MG63 (cell line): ENCODE data around the gene LCMT1. TPM values are rescaled to one million over a fixed set of nuclear protein-coding genes. Genes with fewer than 3 reads are reported as not detected.

Source experiments
- DNase-seq: peaks from one replicate; pipeline ENCODE4 v3.0.0-alpha.2; 2020
- H3K27me3 ChIP-seq: fragments of 250-450 bp; sonication (Bioruptor Pico); 2 replicates; pipeline ENCODE4 v1.5.1; 2020; ENCODE audit warnings: mild to moderate bottlenecking, moderate library complexity
- H3K36me3 ChIP-seq: fragments of 250-450 bp; sonication (Bioruptor Pico); 2 replicates; pipeline ENCODE4 v1.5.1; 2020; ENCODE audit warnings: mild to moderate bottlenecking, moderate library complexity
- H3K4me3 ChIP-seq: fragments of 250-450 bp; sonication (Bioruptor Pico); 2 replicates; pipeline ENCODE4 v1.5.1; 2020; ENCODE audit warnings: mild to moderate bottlenecking, moderate library complexity
- H3K9me3 ChIP-seq: fragments of 250-450 bp; sonication (Bioruptor Pico); 2 replicates; pipeline ENCODE4 v1.5.1; 2020; ENCODE audit warnings: mild to moderate bottlenecking, moderate library complexity
- total RNA-seq: library from RNA; depleted of rRNA; stranded (reverse); fragments of >200 nt; shearing (Covaris generic); gene quantifications from 2 replicates; pipeline ENCODE4 v1.2.3, GENCODE V29; 2014; ENCODE audit warnings: low replicate concordance

LCMT1 gene
- total RNA-seq, 1 experiment from 2014 or later: 64.8 TPM

- H3K9me3 ChIP-seq: no peaks in the 10 kb centered on the region
- H3K36me3 ChIP-seq: no peaks in the 10 kb centered on the region
- H3K27me3 ChIP-seq: no peaks in the 10 kb centered on the region
- no peak overlapping the region for H3K4me3 ChIP-seq
- DNase-seq: no peak
Measured at GRCh38 chr16:25087761-25088160, 23.8 kb upstream of the LCMT1 start.

GRCh38 chr16:25089351-25089750 lies 22.2 kb upstream of the LCMT1 start:
- Histone ChIP-seq H3K4me3 (no peak overlapping the region), H3K9me3 (no peaks in the 10 kb centered on the region), H3K36me3 (no peaks in the 10 kb centered on the region), H3K27me3 (no peaks in the 10 kb centered on the region)
- DNase-seq: no peak

- Histone ChIP-seq H3K27me3 (peaks cover 15% of the 10 kb centered on the region), H3K36me3 (no peaks in the 10 kb centered on the region)
Measured at GRCh38 chr16:25092441-25092840, 19.1 kb upstream of the LCMT1 start.

GRCh38 chr16:25093208-25094061 lies 18.1 kb upstream of the LCMT1 start:
- Histone ChIP-seq H3K9me3 (no peaks in the 10 kb centered on the region), H3K27me3 (peaks cover 15% of the 10 kb centered on the region), H3K36me3 (no peaks in the 10 kb centered on the region), H3K4me3 (no peak overlapping the region)
- DNase-seq: no peak

More at GRCh38 chr16:25092441-25092840, 19.1 kb upstream of the LCMT1 start:
- no peak for DNase-seq
- H3K9me3 ChIP-seq: no peaks in the 10 kb centered on the region
- H3K4me3 ChIP-seq: no peak overlapping the region

- H3K4me3 ChIP-seq: no peak overlapping the region
- no peak for DNase-seq
- no peaks in the 10 kb centered on the region for H3K36me3 ChIP-seq
- H3K27me3 ChIP-seq: peaks cover 15% of the 10 kb centered on the region
- no peaks in the 10 kb centered on the region for H3K9me3 ChIP-seq
Measured at GRCh38 chr16:25094596-25094995, 16.9 kb upstream of the LCMT1 start.

GRCh38 chr16:25095636-25096035 lies 15.9 kb upstream of the LCMT1 start:
- DNase-seq: no peak
- Histone ChIP-seq H3K4me3 (no peak overlapping the region), H3K36me3 (no peaks in the 10 kb centered on the region), H3K27me3 (peaks cover 15% of the 10 kb centered on the region), H3K9me3 (no peaks in the 10 kb centered on the region)

GRCh38 chr16:25097276-25097975 lies 14.1 kb upstream of the LCMT1 start:
- H3K27me3 ChIP-seq: peaks cover 15% of the 10 kb centered on the region
- H3K9me3 ChIP-seq: no peaks in the 10 kb centered on the region
- H3K4me3 ChIP-seq: no peak overlapping the region
- no peaks in the 10 kb centered on the region for H3K36me3 ChIP-seq
- no peak for DNase-seq

GRCh38 chr16:25100511-25100910 lies 11.0 kb upstream of the LCMT1 start:
- Histone ChIP-seq H3K36me3 (no peaks in the 10 kb centered on the region), H3K9me3 (no peaks in the 10 kb centered on the region), H3K27me3 (peaks cover 10% of the 10 kb centered on the region), H3K4me3 (no peak overlapping the region)
- DNase-seq: no peak

- DNase-seq: peak; percentile 96
- Histone ChIP-seq H3K9me3 (no peaks in the 10 kb centered on the region), H3K36me3 (no peaks in the 10 kb centered on the region), H3K4me3 (peak overlapping the region; percentile 67), H3K27me3 (no peaks in the 10 kb centered on the region)
Measured at GRCh38 chr16:25106567-25107465, 4.7 kb upstream of the LCMT1 start.

- no peaks in the 10 kb centered on the region for H3K9me3 ChIP-seq
- H3K27me3 ChIP-seq: no peaks in the 10 kb centered on the region
- DNase-seq: no peak
- H3K4me3 ChIP-seq: peak overlapping the region; percentile 67
- no peaks in the 10 kb centered on the region for H3K36me3 ChIP-seq
Measured at GRCh38 chr16:25107466-25107792, 4.1 kb upstream of the LCMT1 start.

- no peak for DNase-seq
- H3K9me3 ChIP-seq: no peaks in the 10 kb centered on the region
- H3K27me3 ChIP-seq: no peaks in the 10 kb centered on the region
- H3K4me3 ChIP-seq: no peak overlapping the region
- H3K36me3 ChIP-seq: no peaks in the 10 kb centered on the region
Measured at GRCh38 chr16:25108054-25108453, 3.5 kb upstream of the LCMT1 start.

GRCh38 chr16:25109643-25110042 lies 1.9 kb upstream of the LCMT1 start:
- 0 out of 2 replicates have a peak, but pooled peaks cover 4% of the 10 kb centered on the region for H3K36me3 ChIP-seq

GRCh38 chr16:25110387-25110947 lies 1.1 kb upstream of the LCMT1 start:
- Histone ChIP-seq H3K4me3 (peak overlapping the region; percentile 88), H3K27me3 (no peaks in the 10 kb centered on the region), H3K9me3 (no peaks in the 10 kb centered on the region), H3K36me3 (0 out of 2 replicates have a peak, but pooled peaks cover 8% of the 10 kb centered on the region)
- no peak for DNase-seq

More at GRCh38 chr16:25109643-25110042, 1.9 kb upstream of the LCMT1 start:
- peak; percentile 93 for DNase-seq
- Histone ChIP-seq H3K4me3 (peak overlapping the region; percentile 88), H3K9me3 (no peaks in the 10 kb centered on the region), H3K27me3 (no peaks in the 10 kb centered on the region)

GRCh38 chr16:25114121-25114520 lies 2.6 kb downstream of the LCMT1 start:
- Histone ChIP-seq H3K9me3 (no peaks in the 10 kb centered on the region), H3K4me3 (no peak overlapping the region), H3K27me3 (no peaks in the 10 kb centered on the region), H3K36me3 (peaks cover 14% of the 10 kb centered on the region)
- DNase-seq: no peak

- H3K27me3 ChIP-seq: no peaks in the 10 kb centered on the region
- peaks cover 14% of the 10 kb centered on the region for H3K36me3 ChIP-seq
- no peaks in the 10 kb centered on the region for H3K9me3 ChIP-seq
- no peak for DNase-seq
- H3K4me3 ChIP-seq: no peak overlapping the region
Measured at GRCh38 chr16:25118851-25119578, 7.5 kb downstream of the LCMT1 start.
